22Rv1 (cell line): ENCODE measurements around the gene DDR2.

Experiments used
- H3K27ac ChIP-seq: fragments of 450-650 bp; 2 replicates; pipeline ENCODE4 v1.5.1; 2017
- ZFX ChIP-seq: fragments of 450-650 bp; IDR thresholded peaks from 2 replicates; pipeline ENCODE4 v1.6.1; 2017; ENCODE audit warnings: antibody characterized with exemption, borderline replicate concordance
- TF ChIP-seq, protein P1 (sequence below): fragments of 450-650 bp; IDR thresholded peaks from 2 replicates; pipeline ENCODE4 v1.5.1; 2017; ENCODE audit warnings: mild to moderate bottlenecking

Gene DDR2

DNA sequence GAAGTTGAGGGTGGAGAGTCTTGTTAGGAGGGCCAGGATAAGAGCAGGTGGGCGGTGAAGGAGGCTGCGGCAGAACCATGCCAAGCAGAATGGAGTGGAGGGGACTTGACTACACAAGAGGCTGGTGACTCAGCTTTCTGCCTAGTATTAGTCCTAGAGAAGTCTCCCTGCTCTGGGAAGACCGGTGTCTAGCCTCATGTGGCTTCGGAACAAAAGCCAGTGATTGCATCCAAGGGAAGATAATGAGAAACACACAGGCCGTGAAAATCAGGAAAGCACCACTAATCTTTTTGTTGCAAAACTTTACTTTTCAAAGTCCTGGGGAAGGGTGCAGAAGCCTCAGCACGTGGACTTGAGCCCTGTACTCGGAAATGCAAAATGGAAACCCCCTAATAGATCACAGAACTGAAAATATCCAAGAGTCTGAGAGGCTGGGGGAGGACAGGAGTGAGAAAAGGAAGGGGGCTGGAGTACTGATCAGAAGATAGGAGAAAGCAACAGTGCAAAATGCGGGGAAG lies 31.4 kb downstream of the DDR2 start:
- H3K27ac ChIP-seq = no peak overlapping the region
- TF ChIP-seq, protein P1, sequence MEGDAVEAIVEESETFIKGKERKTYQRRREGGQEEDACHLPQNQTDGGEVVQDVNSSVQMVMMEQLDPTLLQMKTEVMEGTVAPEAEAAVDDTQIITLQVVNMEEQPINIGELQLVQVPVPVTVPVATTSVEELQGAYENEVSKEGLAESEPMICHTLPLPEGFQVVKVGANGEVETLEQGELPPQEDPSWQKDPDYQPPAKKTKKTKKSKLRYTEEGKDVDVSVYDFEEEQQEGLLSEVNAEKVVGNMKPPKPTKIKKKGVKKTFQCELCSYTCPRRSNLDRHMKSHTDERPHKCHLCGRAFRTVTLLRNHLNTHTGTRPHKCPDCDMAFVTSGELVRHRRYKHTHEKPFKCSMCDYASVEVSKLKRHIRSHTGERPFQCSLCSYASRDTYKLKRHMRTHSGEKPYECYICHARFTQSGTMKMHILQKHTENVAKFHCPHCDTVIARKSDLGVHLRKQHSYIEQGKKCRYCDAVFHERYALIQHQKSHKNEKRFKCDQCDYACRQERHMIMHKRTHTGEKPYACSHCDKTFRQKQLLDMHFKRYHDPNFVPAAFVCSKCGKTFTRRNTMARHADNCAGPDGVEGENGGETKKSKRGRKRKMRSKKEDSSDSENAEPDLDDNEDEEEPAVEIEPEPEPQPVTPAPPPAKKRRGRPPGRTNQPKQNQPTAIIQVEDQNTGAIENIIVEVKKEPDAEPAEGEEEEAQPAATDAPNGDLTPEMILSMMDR = no peak
- TF ChIP-seq ZFX = no peak

DNA sequence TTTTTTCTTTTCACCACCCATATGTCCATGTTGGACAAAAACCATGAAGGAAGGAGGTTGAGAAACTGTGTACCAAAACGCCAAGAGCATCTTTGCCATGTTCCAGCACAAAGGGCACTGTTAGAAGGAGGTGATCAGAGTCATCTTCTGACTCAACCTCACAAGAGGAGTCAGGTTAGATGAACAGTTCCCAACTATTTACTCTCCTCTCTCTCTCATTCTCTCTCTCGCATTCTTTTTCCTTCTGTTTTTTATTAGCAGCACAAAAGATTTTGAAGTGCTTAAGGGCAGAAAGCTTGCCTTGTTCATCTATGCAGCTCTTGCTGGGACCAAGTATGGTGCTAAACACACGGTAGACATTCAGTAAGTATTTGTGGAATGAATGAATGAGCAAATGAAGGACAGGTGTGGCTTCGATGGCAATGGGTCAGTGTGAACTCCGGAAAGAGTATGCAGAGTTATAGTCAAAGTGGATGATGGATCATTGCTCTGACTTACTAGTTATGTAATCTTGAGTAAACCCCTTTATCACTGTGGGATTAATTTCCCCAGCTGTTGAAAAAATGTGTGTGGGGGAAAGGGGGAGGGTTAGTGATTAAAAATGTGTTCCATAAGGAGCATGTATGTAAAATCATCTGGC lies 33.9 kb downstream of the DDR2 start:
- no peak overlapping the region for H3K27ac ChIP-seq
- TF ChIP-seq ZFX = no peak
- TF ChIP-seq, protein P1 = no peak

DNA sequence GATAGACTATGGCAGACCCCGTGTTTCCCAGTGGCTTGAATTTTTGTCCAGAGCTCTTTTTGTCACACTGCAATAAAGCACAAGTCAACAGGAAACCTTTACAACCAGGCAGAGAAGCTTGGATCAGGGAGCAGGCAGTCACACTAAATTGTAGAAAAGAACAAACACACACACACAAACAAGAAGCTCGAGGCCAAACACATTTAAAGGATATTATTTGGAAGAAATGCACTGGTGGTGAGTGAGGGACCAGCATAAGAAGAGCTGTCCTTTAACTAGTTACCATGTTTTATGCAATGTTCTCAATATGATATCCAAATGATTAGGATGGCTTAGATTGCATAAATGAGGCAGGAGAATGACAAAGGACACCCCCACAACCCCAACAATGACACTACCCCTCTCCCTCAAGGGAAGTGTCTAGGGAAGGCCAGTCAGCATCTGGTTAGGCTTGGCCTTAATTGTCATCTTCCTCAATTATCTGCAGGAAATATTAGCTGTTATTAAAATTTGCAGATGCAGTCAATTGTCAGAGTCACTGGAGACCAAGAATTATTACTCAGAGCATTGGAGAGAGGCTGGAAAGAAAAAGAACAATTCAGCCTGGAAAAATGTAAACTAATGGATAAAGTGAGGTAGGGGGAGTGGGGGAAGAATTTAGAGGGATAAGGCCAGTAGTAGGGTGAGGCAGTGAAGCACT lies 35.3 kb downstream of the DDR2 start:
- TF ChIP-seq ZFX = no peak
- TF ChIP-seq, protein P1 = no peak
- no peak overlapping the region for H3K27ac ChIP-seq

DNA sequence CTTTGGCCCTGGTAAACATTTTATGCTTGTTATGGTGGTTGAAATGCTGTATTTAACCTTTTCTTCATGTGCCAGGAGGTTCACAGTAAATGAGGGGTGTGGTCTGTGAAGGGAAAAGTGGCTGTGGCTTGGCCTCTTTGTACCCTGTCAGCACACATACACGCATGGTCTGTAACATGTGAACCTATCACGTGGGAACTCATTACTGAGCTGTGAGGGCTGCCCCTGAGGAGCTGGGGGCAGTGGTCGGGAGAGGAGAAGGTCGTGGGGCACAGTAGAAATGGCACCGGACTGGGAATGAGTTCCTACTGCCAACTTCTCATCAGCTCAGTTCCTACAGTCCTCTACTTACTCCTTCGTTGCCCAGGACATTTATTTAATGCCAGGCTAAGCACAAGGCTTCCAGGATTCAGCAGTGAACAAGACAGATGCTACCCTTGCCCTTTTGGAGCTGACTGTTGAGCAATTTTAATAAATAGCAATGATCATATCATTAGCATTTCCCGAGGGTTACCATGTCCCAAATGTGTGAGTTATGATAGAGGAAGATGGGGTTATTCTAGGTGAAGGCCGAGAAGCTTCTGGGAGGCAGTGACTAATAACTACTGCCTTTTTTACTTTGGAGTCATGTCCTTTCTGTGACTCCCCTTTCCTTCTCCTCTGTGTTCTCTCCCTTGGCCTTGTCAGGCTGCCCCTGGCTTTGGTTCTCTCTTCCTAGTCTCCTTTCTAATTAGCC lies 38.8 kb downstream of the DDR2 start:
- H3K27ac ChIP-seq = no peak overlapping the region
- no peak for TF ChIP-seq ZFX
- TF ChIP-seq, protein P1 = no peak

DNA sequence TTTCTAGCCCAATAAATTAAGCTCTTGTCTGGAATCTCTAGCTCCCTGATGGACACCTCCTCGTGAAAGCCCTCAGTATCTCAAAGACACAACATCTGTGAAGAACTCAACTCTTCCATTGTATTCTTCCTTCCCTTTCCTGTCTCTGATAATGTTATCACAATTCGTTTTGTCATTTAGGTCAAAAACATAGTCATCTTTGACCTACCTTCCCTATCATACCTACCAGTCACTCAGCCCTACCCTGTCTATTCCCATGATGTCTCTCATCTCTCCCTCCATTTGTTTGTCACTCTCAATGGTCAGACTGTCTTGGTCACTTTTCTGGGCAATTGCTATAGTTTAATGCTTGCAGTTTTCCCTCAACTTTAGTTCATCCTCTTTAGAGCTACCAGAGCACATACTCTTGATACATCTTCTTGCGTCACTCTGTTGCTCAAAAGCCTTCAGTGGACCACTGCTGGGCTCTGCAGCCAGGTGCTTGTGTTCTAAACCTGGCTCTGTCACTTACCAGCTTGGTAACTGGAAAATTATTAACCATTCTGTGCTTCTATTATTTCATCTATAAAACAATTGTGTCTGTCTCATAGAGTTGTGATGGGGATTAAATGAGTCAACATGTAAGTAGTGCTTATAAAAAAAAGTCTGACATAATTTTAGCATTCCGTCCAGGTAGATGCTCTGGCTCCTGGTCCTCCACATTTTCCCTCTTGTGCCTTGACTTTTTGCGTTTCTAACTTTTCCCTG lies 39.6 kb downstream of the DDR2 start:
- TF ChIP-seq, protein P1 = no peak
- TF ChIP-seq ZFX = no peak
- H3K27ac ChIP-seq = no peak overlapping the region

DNA sequence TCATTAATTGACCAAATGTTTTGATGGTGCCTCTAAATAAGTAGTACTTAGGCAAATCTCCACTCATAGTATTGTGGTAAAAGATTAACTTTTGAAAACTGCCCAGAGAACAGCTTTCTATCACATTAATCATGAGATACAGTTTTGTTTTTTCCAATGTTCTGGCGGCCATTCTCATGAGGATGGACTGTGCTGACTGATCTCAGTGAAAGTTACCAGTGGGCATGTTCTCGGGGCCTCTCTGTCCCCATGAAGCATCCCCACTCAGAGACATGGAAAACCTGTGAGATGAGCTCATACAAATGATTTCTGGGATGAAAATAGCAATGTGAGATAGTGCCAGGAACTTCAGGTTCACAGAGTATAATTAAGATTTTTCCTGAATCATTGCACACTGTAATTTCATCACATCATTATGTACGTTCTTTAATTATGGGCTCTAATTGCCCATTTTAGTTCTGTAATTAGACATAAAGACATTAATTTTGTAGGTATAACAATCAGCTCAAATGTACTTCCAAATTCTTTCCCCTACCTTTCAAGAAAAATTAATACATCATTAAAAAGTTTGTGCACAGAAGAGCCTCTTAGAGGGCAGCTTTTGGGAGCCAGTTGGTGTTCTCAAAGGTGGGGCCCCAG lies 40.5 kb downstream of the DDR2 start:
- H3K27ac ChIP-seq = no peak overlapping the region
- TF ChIP-seq, protein P1 = no peak
- TF ChIP-seq ZFX = no peak
